ENCODE data around the gene OR2AG1. TPM values are rescaled to one million over a fixed set of nuclear protein-coding genes. Genes with fewer than 3 reads are reported as not detected.

OR2AG1 gene
- total and polyA plus RNA-seq, 2 experiments from 2014 or later = not detected

GRCh38 chr11:6828103-6828502 is 45.3 kb downstream of the OR2AG1 start:
- Histone ChIP-seq H3K27me3 (replicated peaks; ENCODE audit: insufficient read depth) (no peaks in the 10 kb centered on the region), H3K9ac (no peak overlapping the region), H3K4me1 (ENCODE audit: insufficient read depth) (no peaks in the 10 kb centered on the region), H3K4me3 (no peak overlapping the region), H3K36me3 (ENCODE audit: low read depth) (no peaks in the 10 kb centered on the region), H2AFZ (no peak overlapping the region), H4K20me1 (ENCODE audit: insufficient read depth) (no peaks in the 10 kb centered on the region), H3K27ac (no peak overlapping the region), H3K4me2 (ENCODE audit: unreplicated experiment) (no peak overlapping the region), H3F3A (ENCODE audit: insufficient read depth) (no peaks in the 10 kb centered on the region), H3K9me3 (ENCODE audit: low read depth) (no peaks in the 10 kb centered on the region), H3K79me2 (ENCODE audit: insufficient read depth) (no peaks in the 10 kb centered on the region), H3K9me2 (ENCODE audit: insufficient read depth) (no peaks in the 10 kb centered on the region)
- in situ Hi-C loops (cut with MboI) = no loop called here
- TF ChIP-seq EZH2 (IDR thresholded peaks at IDR 0.05; ENCODE audit: insufficient read depth, poor library complexity, severe bottlenecking) (no peak), EZH2phosphoT487 (IDR thresholded peaks at IDR 0.05; ENCODE audit: insufficient read depth, low read depth) (no peak)
- WGBS, 2 experiments (ENCODE audit: low coverage in 1 of 2, low lambda C conversion rate in 2 of 2, missing lambda C conversion rate in 2 of 2) = 69 to 79% methylated on average over 1 of the region's 1 CpG
- no peak for DNase-seq

- WGBS, 2 experiments (ENCODE audit: low coverage in 1 of 2, low lambda C conversion rate in 2 of 2, missing lambda C conversion rate in 2 of 2) = 60 to 61% methylated on average over 6 of the region's 6 CpGs
Measured at GRCh38 chr11:6833356-6833755, 50.5 kb downstream of the OR2AG1 start.

GRCh38 chr11:6834021-6834420 is 51.2 kb downstream of the OR2AG1 start:
- Histone ChIP-seq H4K20me1 (ENCODE audit: insufficient read depth) (no peaks in the 10 kb centered on the region), H3K4me3 (no peak overlapping the region), H3K79me2 (ENCODE audit: insufficient read depth) (no peaks in the 10 kb centered on the region), H3K9me2 (ENCODE audit: insufficient read depth) (no peaks in the 10 kb centered on the region), H2AFZ (no peak overlapping the region), H3K9me3 (ENCODE audit: low read depth) (no peaks in the 10 kb centered on the region), H3K27me3 (replicated peaks; ENCODE audit: insufficient read depth) (no peaks in the 10 kb centered on the region), H3K4me1 (ENCODE audit: insufficient read depth) (no peaks in the 10 kb centered on the region), H3K36me3 (ENCODE audit: low read depth) (no peaks in the 10 kb centered on the region), H3K4me2 (ENCODE audit: unreplicated experiment) (no peak overlapping the region), H3F3A (ENCODE audit: insufficient read depth) (no peaks in the 10 kb centered on the region), H3K9ac (no peak overlapping the region), H3K27ac (no peak overlapping the region)
- TF ChIP-seq EZH2 (IDR thresholded peaks at IDR 0.05; ENCODE audit: insufficient read depth, poor library complexity, severe bottlenecking) = no peak
- TF ChIP-seq EZH2phosphoT487 (IDR thresholded peaks at IDR 0.05; ENCODE audit: insufficient read depth, low read depth) = no peak
- no peak for DNase-seq
- WGBS, 2 experiments (ENCODE audit: low coverage in 1 of 2, low lambda C conversion rate in 2 of 2, missing lambda C conversion rate in 2 of 2) = 24 to 38% methylated on average over 1 of the region's 1 CpG
- in situ Hi-C loops (cut with MboI) = no loop called here

More at GRCh38 chr11:6833356-6833755, 50.5 kb downstream of the OR2AG1 start:
- Histone ChIP-seq H3K27me3 (replicated peaks; ENCODE audit: insufficient read depth) (no peaks in the 10 kb centered on the region), H3K27ac (no peak overlapping the region), H3K9ac (no peak overlapping the region), H3K4me3 (no peak overlapping the region), H3F3A (ENCODE audit: insufficient read depth) (no peaks in the 10 kb centered on the region), H3K36me3 (ENCODE audit: low read depth) (no peaks in the 10 kb centered on the region), H3K4me1 (ENCODE audit: insufficient read depth) (no peaks in the 10 kb centered on the region), H3K79me2 (ENCODE audit: insufficient read depth) (no peaks in the 10 kb centered on the region), H3K4me2 (ENCODE audit: unreplicated experiment) (no peak overlapping the region), H2AFZ (no peak overlapping the region), H3K9me3 (ENCODE audit: low read depth) (no peaks in the 10 kb centered on the region), H4K20me1 (ENCODE audit: insufficient read depth) (no peaks in the 10 kb centered on the region), H3K9me2 (ENCODE audit: insufficient read depth) (no peaks in the 10 kb centered on the region)
- in situ Hi-C loops (cut with MboI) = no loop called here
- DNase-seq = no peak
- TF ChIP-seq EZH2 (IDR thresholded peaks at IDR 0.05; ENCODE audit: insufficient read depth, poor library complexity, severe bottlenecking) (no peak), EZH2phosphoT487 (IDR thresholded peaks at IDR 0.05; ENCODE audit: insufficient read depth, low read depth) (no peak)

Other genes with a start within 250 kb of the OR2AG1 start
- gene RRP8, start 179.4 kb upstream of the OR2AG1 start, total RNA-seq (2014; rRNA removed; shearing (Covaris generic)) = 8.5 and 12.6 TPM in 2 replicates
- gene RRP8, start 179.4 kb upstream of the OR2AG1 start, polyA plus RNA-seq (2016; fragmentation: Nextera tagmentation; extraction: Ambion mirVana) = 21.3 and 24.4 TPM in 2 replicates
- gene ILK, start 179.2 kb upstream of the OR2AG1 start, total RNA-seq (2014; rRNA removed; shearing (Covaris generic)) = 211 and 242 TPM in 2 replicates
- gene ILK, start 179.2 kb upstream of the OR2AG1 start, polyA plus RNA-seq (2016; fragmentation: Nextera tagmentation; extraction: Ambion mirVana) = 256 and 264 TPM in 2 replicates
- 35.5 and 67.9 TPM in 2 replicates for gene TAF10, start 170.8 kb upstream of the OR2AG1 start, total RNA-seq (2014; rRNA removed; shearing (Covaris generic))
- 171 and 172 TPM in 2 replicates for gene TAF10, start 170.8 kb upstream of the OR2AG1 start, polyA plus RNA-seq (2016; fragmentation: Nextera tagmentation; extraction: Ambion mirVana)
- 37.6 and 47.6 TPM in 2 replicates for gene TPP1, start 163.6 kb upstream of the OR2AG1 start, total RNA-seq (2014; rRNA removed; shearing (Covaris generic))
- 65.2 and 66.3 TPM in 2 replicates for gene TPP1, start 163.6 kb upstream of the OR2AG1 start, polyA plus RNA-seq (2016; fragmentation: Nextera tagmentation; extraction: Ambion mirVana)
- 5.8 and 6.4 TPM in 2 replicates for gene DCHS1, start 127.2 kb upstream of the OR2AG1 start, total RNA-seq (2014; rRNA removed; shearing (Covaris generic))
- gene DCHS1, start 127.2 kb upstream of the OR2AG1 start, polyA plus RNA-seq (2016; fragmentation: Nextera tagmentation; extraction: Ambion mirVana) = 0.86 and 1.1 TPM in 2 replicates
- gene MRPL17, start 99.7 kb upstream of the OR2AG1 start, total RNA-seq (2014; rRNA removed; shearing (Covaris generic)) = 53.5 and 104 TPM in 2 replicates
- gene MRPL17, start 99.7 kb upstream of the OR2AG1 start, polyA plus RNA-seq (2016; fragmentation: Nextera tagmentation; extraction: Ambion mirVana) = 107 and 114 TPM in 2 replicates
- gene OR2AG2, start 11.0 kb upstream of the OR2AG1 start, total RNA-seq (2014; rRNA removed; shearing (Covaris generic)) = 0.22 and 0.25 TPM in 2 replicates
- not detected in 2 replicates for gene OR2AG2, start 11.0 kb upstream of the OR2AG1 start, polyA plus RNA-seq (2016; fragmentation: Nextera tagmentation; extraction: Ambion mirVana)
- not detected in 2 replicates for gene OR6A2, start 16.7 kb downstream of the OR2AG1 start, total RNA-seq (2014; rRNA removed; shearing (Covaris generic))
- gene OR6A2, start 16.7 kb downstream of the OR2AG1 start, polyA plus RNA-seq (2016; fragmentation: Nextera tagmentation; extraction: Ambion mirVana) = not detected in 2 replicates
- gene OR10A5, start 62.7 kb downstream of the OR2AG1 start, total RNA-seq (2014; rRNA removed; shearing (Covaris generic)) = not detected in 2 replicates
- not detected in 2 replicates for gene OR10A5, start 62.7 kb downstream of the OR2AG1 start, polyA plus RNA-seq (2016; fragmentation: Nextera tagmentation; extraction: Ambion mirVana)
- gene OR10A2, start 80.0 kb downstream of the OR2AG1 start, total RNA-seq (2014; rRNA removed; shearing (Covaris generic)) = not detected in 2 replicates
- 0.10 and 0.11 TPM in 2 replicates for gene OR10A2, start 80.0 kb downstream of the OR2AG1 start, polyA plus RNA-seq (2016; fragmentation: Nextera tagmentation; extraction: Ambion mirVana)
- not detected in 2 replicates for gene OR10A4, start 93.6 kb downstream of the OR2AG1 start, total RNA-seq (2014; rRNA removed; shearing (Covaris generic))
- gene OR10A4, start 93.6 kb downstream of the OR2AG1 start, polyA plus RNA-seq (2016; fragmentation: Nextera tagmentation; extraction: Ambion mirVana) = not detected in 2 replicates
- 0.22 TPM in 1 of 2 replicates, not detected in the other for gene OR2D2, start 109.5 kb downstream of the OR2AG1 start, total RNA-seq (2014; rRNA removed; shearing (Covaris generic))
- not detected in 2 replicates for gene OR2D2, start 109.5 kb downstream of the OR2AG1 start, polyA plus RNA-seq (2016; fragmentation: Nextera tagmentation; extraction: Ambion mirVana)
- gene OR2D3, start 138.0 kb downstream of the OR2AG1 start, total RNA-seq (2014; rRNA removed; shearing (Covaris generic)) = not detected in 2 replicates
- 0.18 TPM in 1 of 2 replicates, not detected in the other for gene OR2D3, start 138.0 kb downstream of the OR2AG1 start, polyA plus RNA-seq (2016; fragmentation: Nextera tagmentation; extraction: Ambion mirVana)
- gene ZNF215, start 143.4 kb downstream of the OR2AG1 start, total RNA-seq (2014; rRNA removed; shearing (Covaris generic)) = 3.5 and 4.9 TPM in 2 replicates
- gene ZNF215, start 143.4 kb downstream of the OR2AG1 start, polyA plus RNA-seq (2016; fragmentation: Nextera tagmentation; extraction: Ambion mirVana) = 5.4 and 5.6 TPM in 2 replicates
- 1.3 and 2.1 TPM in 2 replicates for gene ZNF214, start 237.3 kb downstream of the OR2AG1 start, total RNA-seq (2014; rRNA removed; shearing (Covaris generic))
- 1.3 and 2.4 TPM in 2 replicates for gene ZNF214, start 237.3 kb downstream of the OR2AG1 start, polyA plus RNA-seq (2016; fragmentation: Nextera tagmentation; extraction: Ambion mirVana)
- not detected in 2 replicates for gene NLRP14, start 237.5 kb downstream of the OR2AG1 start, total RNA-seq (2014; rRNA removed; shearing (Covaris generic))
- 0.13 TPM in 1 of 2 replicates, not detected in the other for gene NLRP14, start 237.5 kb downstream of the OR2AG1 start, polyA plus RNA-seq (2016; fragmentation: Nextera tagmentation; extraction: Ambion mirVana)

All from GM23248 (cell line).